Loucy (cell line): ENCODE data around the gene OR1N2.
"Not testable (repeated sequence)": the region's sequence is repeated elsewhere in the genome, so short reads cannot be mapped to it uniquely, and the experiment has no call there.

ENCODE experiments used
- H2AFZ ChIP-seq: fragments of 200-600 bp; sonication (generic); 2 replicates; pipeline ENCODE4 v1.6.0; 2016; ENCODE audit warnings: antibody characterized with exemption, mild to moderate bottlenecking, low read length, moderate library complexity
- H3F3A ChIP-seq: fragments of 200-600 bp; 2 replicates; pipeline ENCODE4 v1.6.0; 2016; ENCODE audit warnings: antibody characterized with exemption, low read depth, mild to moderate bottlenecking
- H3K27me3 ChIP-seq: fragments of 200-600 bp; sonication (generic); 2 replicates; pipeline ENCODE4 v1.6.1; 2014; ENCODE audit warnings: low read length, mild to moderate bottlenecking; ENCODE audit not compliant: insufficient read depth, poor library complexity, severe bottlenecking
- H3K36me3 ChIP-seq: fragments of 200-600 bp; sonication (generic); 2 replicates; pipeline ENCODE4 v1.6.1; 2016; ENCODE audit warnings: low read length; ENCODE audit not compliant: insufficient read depth
- H3K4me1 ChIP-seq: fragments of 200-600 bp; sonication (generic); 2 replicates; pipeline ENCODE4 v1.5.1; 2014; ENCODE audit warnings: low read length, mild to moderate bottlenecking; ENCODE audit not compliant: insufficient read depth, poor library complexity, severe bottlenecking
- H3K4me2 ChIP-seq: fragments of 200-600 bp; sonication (generic); 2 replicates; pipeline ENCODE4 v1.6.0; 2014; ENCODE audit warnings: antibody characterized with exemption, low read length, low read depth, mild to moderate bottlenecking; ENCODE audit not compliant: poor library complexity, severe bottlenecking
- H3K4me3 ChIP-seq: fragments of 200-600 bp; sonication (generic); 2 replicates; pipeline ENCODE4 v1.5.1; 2014; ENCODE audit warnings: low read length, mild to moderate bottlenecking, mixed read lengths; ENCODE audit not compliant: poor library complexity, severe bottlenecking
- H3K79me2 ChIP-seq: fragments of 200-600 bp; sonication (generic); 2 replicates; pipeline ENCODE4 v1.6.1; 2014; ENCODE audit warnings: low read length; ENCODE audit not compliant: insufficient read depth
- H3K9ac ChIP-seq: fragments of 200-600 bp; sonication (generic); 2 replicates; pipeline ENCODE4 v1.6.0; 2014; ENCODE audit warnings: mild to moderate bottlenecking, low read depth, low read length, moderate library complexity; ENCODE audit not compliant: poor library complexity, severe bottlenecking
- H3K9me2 ChIP-seq: fragments of 200-600 bp; sonication (generic); replicated peaks from 2 replicates; pipeline ENCODE4 v1.6.1; 2016; ENCODE audit warnings: low read depth, low read length, mixed read lengths
- H3K9me3 ChIP-seq: fragments of 200-600 bp; sonication (generic); 2 replicates; pipeline ENCODE4 v1.6.1; 2014; ENCODE audit warnings: mild to moderate bottlenecking, antibody characterized with exemption, low read length, low read depth; ENCODE audit not compliant: insufficient read depth
- H4K20me1 ChIP-seq: fragments of 200-600 bp; sonication (generic); 2 replicates; pipeline ENCODE4 v1.6.0; 2014; ENCODE audit warnings: antibody characterized with exemption, low read length, mild to moderate bottlenecking; ENCODE audit not compliant: insufficient read depth, poor library complexity, severe bottlenecking
- EZH2phosphoT487 ChIP-seq: fragments of 200-600 bp; IDR thresholded peaks from 2 replicates; pipeline ENCODE4 v1.6.1; 2018; ENCODE audit warnings: antibody characterized with exemption, mild to moderate bottlenecking, moderate library complexity, borderline replicate concordance
- TF ChIP-seq, protein P1 (sequence below): fragments of 200-600 bp; sonication (generic); conservative IDR thresholded peaks from 2 replicates; pipeline ENCODE4 v1.5.1; 2014; ENCODE audit warnings: mild to moderate bottlenecking, antibody characterized with exemption, low read length

The OR1N2 gene

DNA sequence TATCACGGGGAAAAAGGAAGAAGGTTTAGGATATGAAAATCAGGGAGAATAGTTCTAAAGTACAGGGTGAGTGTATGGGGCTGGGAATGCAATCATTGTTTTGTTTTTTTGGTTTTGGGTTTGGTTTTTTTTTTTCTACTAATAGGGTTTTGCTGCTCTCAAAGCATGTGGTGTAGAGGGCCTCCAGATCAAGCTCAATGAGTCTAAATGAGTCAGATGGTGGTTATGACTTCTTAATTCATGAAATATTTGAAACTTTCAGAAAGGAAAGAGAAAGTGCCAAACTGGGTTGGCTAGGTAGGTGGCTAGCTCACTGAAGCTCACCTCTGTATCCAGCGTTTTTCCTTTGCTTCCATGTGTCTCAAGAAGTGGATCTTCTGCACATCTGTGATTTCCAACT lies 19.5 kb downstream of the OR1N2 start:
- Histone ChIP-seq H3K4me1 (no peaks in the 10 kb centered on the region), H3K79me2 (no peaks in the 10 kb centered on the region), H4K20me1 (no peaks in the 10 kb centered on the region), H3K27me3 (no peaks in the 10 kb centered on the region), H3K9me3 (no peaks in the 10 kb centered on the region), H2AFZ (no peak overlapping the region), H3K9ac (no peak overlapping the region), H3K4me3 (no peak overlapping the region), H3K9me2 (no peaks in the 10 kb centered on the region), H3K4me2 (no peak overlapping the region), H3K36me3 (no peaks in the 10 kb centered on the region), H3F3A (no peaks in the 10 kb centered on the region)
- no peak for TF ChIP-seq EZH2phosphoT487
- TF ChIP-seq, protein P1, sequence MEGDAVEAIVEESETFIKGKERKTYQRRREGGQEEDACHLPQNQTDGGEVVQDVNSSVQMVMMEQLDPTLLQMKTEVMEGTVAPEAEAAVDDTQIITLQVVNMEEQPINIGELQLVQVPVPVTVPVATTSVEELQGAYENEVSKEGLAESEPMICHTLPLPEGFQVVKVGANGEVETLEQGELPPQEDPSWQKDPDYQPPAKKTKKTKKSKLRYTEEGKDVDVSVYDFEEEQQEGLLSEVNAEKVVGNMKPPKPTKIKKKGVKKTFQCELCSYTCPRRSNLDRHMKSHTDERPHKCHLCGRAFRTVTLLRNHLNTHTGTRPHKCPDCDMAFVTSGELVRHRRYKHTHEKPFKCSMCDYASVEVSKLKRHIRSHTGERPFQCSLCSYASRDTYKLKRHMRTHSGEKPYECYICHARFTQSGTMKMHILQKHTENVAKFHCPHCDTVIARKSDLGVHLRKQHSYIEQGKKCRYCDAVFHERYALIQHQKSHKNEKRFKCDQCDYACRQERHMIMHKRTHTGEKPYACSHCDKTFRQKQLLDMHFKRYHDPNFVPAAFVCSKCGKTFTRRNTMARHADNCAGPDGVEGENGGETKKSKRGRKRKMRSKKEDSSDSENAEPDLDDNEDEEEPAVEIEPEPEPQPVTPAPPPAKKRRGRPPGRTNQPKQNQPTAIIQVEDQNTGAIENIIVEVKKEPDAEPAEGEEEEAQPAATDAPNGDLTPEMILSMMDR: no peak

DNA sequence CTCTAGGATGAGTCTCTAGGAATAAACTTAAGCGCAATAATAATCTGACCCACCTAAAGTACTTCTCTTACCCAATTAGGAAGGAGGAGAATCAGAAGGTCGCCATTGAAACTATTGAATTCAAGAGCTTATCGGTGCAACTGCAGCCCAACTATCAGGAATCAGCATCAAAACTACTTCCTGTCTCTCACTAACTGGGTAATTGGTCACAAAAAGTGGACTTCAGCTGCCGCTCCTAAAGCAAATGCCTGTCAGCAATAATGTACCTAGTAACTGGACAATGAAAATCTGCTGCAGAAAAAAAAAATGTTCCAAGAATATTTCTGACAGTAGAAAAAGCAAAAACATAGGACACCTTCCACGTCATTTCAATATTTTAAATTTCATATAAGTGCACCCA lies 27.0 kb downstream of the OR1N2 start:
- TF ChIP-seq, protein P1: no peak
- TF ChIP-seq EZH2phosphoT487: no peak
- Histone ChIP-seq H3K4me3 (no peak overlapping the region), H3K9me3 (no peaks in the 10 kb centered on the region), H3K9ac (no peak overlapping the region), H3K4me2 (no peak overlapping the region), H3K79me2 (no peaks in the 10 kb centered on the region), H2AFZ (no peak overlapping the region), H3K27me3 (no peaks in the 10 kb centered on the region), H3K4me1 (no peaks in the 10 kb centered on the region), H3K9me2 (no peaks in the 10 kb centered on the region), H4K20me1 (no peaks in the 10 kb centered on the region), H3K36me3 (no peaks in the 10 kb centered on the region), H3F3A (no peaks in the 10 kb centered on the region)

DNA sequence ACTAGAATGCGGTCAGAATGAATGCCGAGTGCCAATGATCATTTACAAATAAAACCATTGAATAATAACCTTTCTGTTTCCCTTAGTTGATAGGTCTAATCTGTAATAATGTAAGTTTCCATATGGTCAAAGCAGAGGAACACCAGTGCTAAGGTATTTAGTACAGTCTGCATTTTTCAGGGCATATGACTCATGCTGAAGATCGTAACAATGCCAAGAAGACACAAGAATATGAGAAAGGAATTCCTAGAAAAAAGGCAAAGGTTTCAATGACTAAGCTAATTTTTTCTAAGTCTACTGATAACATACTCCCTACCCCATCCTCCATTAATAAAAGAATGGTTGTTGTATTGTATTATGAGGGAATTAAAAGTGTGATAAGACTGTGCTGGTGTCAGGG lies 27.4 kb downstream of the OR1N2 start:
- no peaks in the 10 kb centered on the region for H3K79me2 ChIP-seq
- no peaks in the 10 kb centered on the region for H3K9me2 ChIP-seq
- H3F3A ChIP-seq: no peaks in the 10 kb centered on the region
- no peaks in the 10 kb centered on the region for H3K27me3 ChIP-seq
- H3K36me3 ChIP-seq: no peaks in the 10 kb centered on the region
- H2AFZ ChIP-seq: no peak overlapping the region
- no peak overlapping the region for H3K9ac ChIP-seq
- H3K9me3 ChIP-seq: no peaks in the 10 kb centered on the region
- no peaks in the 10 kb centered on the region for H3K4me1 ChIP-seq
- TF ChIP-seq, protein P1: no peak
- no peak for TF ChIP-seq EZH2phosphoT487
- H3K4me2 ChIP-seq: no peak overlapping the region
- H4K20me1 ChIP-seq: no peaks in the 10 kb centered on the region
- H3K4me3 ChIP-seq: no peak overlapping the region

DNA sequence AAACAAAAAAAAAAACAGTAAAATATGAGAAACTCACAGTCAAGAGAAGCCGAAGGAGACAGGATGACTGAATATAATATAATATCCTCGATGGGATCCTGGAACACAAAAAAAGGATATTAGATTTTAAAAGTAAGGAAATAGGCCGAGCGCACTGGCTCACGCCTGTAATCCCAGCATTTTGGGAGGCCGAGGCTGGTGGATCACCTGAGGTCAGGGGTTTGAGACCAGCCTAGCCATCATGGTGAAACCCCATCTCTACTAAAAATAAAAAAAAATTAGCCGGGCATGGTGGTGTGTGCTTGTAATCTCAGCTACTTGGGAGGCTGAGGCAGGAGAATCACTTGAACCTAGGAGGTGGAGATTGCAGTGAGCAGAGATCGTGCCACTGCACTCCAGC lies 30.4 kb downstream of the OR1N2 start, which contains the start of gene OR1L8:
Gene OR1L8, minus strand, starts transcription at position 101 of the 400 bp plus-strand sequence. CDS start 14,907 bp downstream, outside the sequence.
- H3K27me3 ChIP-seq, H3K9ac ChIP-seq, H4K20me1 ChIP-seq, H3K9me3 ChIP-seq, H3F3A ChIP-seq, H3K36me3 ChIP-seq, H3K79me2 ChIP-seq, H3K4me3 ChIP-seq, H3K4me1 ChIP-seq, H2AFZ ChIP-seq, H3K4me2 ChIP-seq, H3K9me2 ChIP-seq: not testable (repeated sequence)
